LNCaP clone FGC (cell line): ENCODE data around the gene FKTN.
"Not testable (repeated sequence)": the region's sequence is repeated elsewhere in the genome, so short reads cannot be mapped to it uniquely, and the experiment has no call there.

Source experiments
- DNase-seq: peaks from one replicate; pipeline ENCODE4 v3.0.0-alpha.2; 2011; ENCODE audit warnings: low read depth
- H3K4me3 ChIP-seq: 2 replicates; pipeline ENCODE4 v1.5.1; 2011; ENCODE audit warnings: mild to moderate bottlenecking, low read depth, low read length, control low read depth
- CTCF ChIP-seq: IDR thresholded peaks from 2 replicates; pipeline ENCODE4 v1.5.1; 2012; ENCODE audit warnings: mild to moderate bottlenecking; ENCODE audit not compliant: control insufficient read depth, insufficient read depth; ENCODE audit errors: extremely low read depth

FKTN gene

GRCh38 chr9:105557804-105558610, at the start of gene FKTN:
Gene FKTN (plus strand): TSS chr9:105558131. CDS start chr9:105575033, 16,902 bp downstream.
- H3K4me3 ChIP-seq = peak within 1 kb of the TSS; percentile 94
- DNase-seq = peak; percentile 62
- no peak for TF ChIP-seq CTCF

- TF ChIP-seq CTCF = no peak
- DNase-seq = no peak
- H3K4me3 ChIP-seq = no peak overlapping the region
Measured at GRCh38 chr9:105508530-105508929, 49.4 kb upstream of the FKTN start.

GRCh38 chr9:105510024-105510423, 47.9 kb upstream of the FKTN start:
- no peak for DNase-seq
- no peak overlapping the region for H3K4me3 ChIP-seq
- TF ChIP-seq CTCF = no peak

GRCh38 chr9:105511446-105511845, 46.5 kb upstream of the FKTN start:
- H3K4me3 ChIP-seq = no peak overlapping the region
- DNase-seq = no peak
- TF ChIP-seq CTCF = no peak

- no peak for DNase-seq
- no peak for TF ChIP-seq CTCF
- H3K4me3 ChIP-seq = no peak overlapping the region
Measured at GRCh38 chr9:105515811-105516413, 42.0 kb upstream of the FKTN start.

GRCh38 chr9:105519710-105520369, 38.1 kb upstream of the FKTN start:
- peak overlapping the region; percentile 29; the same call in 1 of the 2 replicates for H3K4me3 ChIP-seq
- not testable (repeated sequence) for DNase-seq

GRCh38 chr9:105520992-105521391, 36.9 kb upstream of the FKTN start:
- not testable (repeated sequence) for H3K4me3 ChIP-seq

GRCh38 chr9:105522618-105523385, 35.1 kb upstream of the FKTN start:
- peak; percentile 79 for DNase-seq
- not testable (repeated sequence) for H3K4me3 ChIP-seq

More at GRCh38 chr9:105520992-105521391, 36.9 kb upstream of the FKTN start:
- not testable (repeated sequence) for DNase-seq
